SK-N-MC (cell line): ENCODE measurements around the gene BLZF1.

Experiments
- EZH2 ChIP-seq: fragments of 200-600 bp; sonication (generic); IDR thresholded peaks from one replicate; pipeline ENCODE4 v1.6.1; 2017; ENCODE audit warnings: antibody characterized with exemption
- POLR2AphosphoS5 ChIP-seq: IDR thresholded peaks from 2 replicates; pipeline ENCODE4 v1.6.1; 2012; ENCODE audit warnings: mild to moderate bottlenecking, low read depth, low read length, borderline replicate concordance

DNA sequence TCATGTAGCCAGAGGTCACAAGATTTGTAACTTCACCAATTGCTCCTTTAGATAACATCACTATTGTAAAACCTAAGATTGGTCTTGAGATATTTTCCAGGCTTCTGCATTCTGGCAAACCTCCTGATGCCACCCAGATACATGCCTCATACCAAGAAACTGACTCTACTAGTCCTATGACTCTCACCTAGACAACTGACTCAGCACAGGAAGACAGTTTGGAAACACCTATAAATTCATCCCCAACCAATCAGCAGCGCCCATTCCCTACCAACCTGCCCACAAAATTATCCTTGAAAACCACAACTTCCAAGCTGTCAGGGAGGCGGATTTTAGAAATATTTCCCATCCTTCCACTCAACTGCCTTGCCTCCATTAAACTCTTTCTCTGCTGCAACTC, 3.0 kb upstream of the BLZF1 start:
- TF ChIP-seq EZH2 (no peak), POLR2AphosphoS5 (no peak)
